HS-27A (cell line): Measurements from ENCODE around the gene PLIN3.
"Not testable (repeated sequence)": the region's sequence is repeated elsewhere in the genome, so short reads cannot be mapped to it uniquely, and the experiment has no call there.

Source experiments
- DNase-seq: peaks from one replicate; pipeline ENCODE4 v3.0.0-alpha.2; 2012; ENCODE audit warnings: low read depth, missing footprints

Gene PLIN3

DNA sequence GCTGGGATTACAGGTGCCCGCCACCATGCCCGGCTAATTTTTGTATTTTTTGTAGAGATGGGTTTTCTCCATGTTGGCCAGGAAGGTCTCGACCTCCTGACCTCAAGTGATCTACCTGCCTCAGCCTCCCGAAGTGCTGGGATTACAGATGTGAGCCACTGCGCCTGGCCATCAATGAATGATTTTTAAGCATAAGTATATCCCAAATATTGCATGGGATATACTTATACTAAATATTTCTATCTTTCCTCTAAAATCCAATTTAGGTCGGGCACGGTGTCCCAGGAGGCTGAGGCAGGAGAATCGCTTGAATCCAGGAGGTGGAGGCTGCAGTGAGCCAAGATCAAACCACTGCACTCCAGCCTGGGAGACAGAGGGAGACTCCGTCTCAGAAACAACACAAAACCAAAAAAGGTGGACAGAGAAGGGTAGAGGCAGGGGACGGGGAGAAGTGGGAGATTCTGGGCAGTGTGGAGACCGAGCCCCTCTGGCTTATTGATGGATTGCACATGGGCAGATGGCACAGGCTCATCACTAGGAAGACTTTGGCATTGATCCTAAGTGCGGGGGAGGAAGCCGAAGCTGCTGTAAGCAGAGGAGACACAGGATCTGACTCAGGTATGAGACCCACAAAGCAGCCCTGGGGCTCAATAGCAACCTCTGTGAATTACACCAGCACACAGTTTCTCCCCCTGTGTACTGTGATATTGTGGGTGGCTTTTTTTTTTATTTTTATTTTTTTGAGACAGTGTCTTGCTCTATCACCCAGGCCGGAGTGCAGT is 21.8 kb upstream of the PLIN3 start:
- no peak for DNase-seq

- not testable (repeated sequence) for DNase-seq
These were observed 20.3 kb upstream of the PLIN3 start for GRCh38 chr19:4887803-4888202.

GRCh38 chr19:4884993-4885392 is 17.5 kb upstream of the PLIN3 start:
- DNase-seq = not testable (repeated sequence)

DNA sequence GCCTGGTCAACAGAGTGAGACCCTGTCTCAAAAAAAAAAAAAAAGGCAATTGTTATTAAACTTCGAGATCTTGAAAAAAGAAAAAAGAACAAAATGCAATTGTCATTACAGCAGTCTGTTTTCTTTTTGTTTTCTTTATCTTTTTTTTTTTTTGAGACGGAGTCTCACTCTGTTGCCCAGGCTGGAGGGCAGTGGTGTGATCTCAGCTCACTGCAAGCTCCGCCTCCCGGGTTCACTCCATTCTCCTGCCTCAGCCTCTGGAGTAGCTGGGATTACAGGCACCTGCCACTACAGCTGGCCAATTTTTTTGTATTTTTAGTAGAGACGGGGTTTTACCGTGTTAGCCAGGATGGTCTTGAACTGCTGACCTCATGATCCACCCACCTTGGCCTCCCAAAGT is 15.4 kb upstream of the PLIN3 start:
- not testable (repeated sequence) for DNase-seq

- DNase-seq = no peak
These were observed 11.6 kb upstream of the PLIN3 start for GRCh38 chr19:4879041-4879440.

GRCh38 chr19:4878491-4878968 is 11.1 kb upstream of the PLIN3 start:
- no peak for DNase-seq

DNA sequence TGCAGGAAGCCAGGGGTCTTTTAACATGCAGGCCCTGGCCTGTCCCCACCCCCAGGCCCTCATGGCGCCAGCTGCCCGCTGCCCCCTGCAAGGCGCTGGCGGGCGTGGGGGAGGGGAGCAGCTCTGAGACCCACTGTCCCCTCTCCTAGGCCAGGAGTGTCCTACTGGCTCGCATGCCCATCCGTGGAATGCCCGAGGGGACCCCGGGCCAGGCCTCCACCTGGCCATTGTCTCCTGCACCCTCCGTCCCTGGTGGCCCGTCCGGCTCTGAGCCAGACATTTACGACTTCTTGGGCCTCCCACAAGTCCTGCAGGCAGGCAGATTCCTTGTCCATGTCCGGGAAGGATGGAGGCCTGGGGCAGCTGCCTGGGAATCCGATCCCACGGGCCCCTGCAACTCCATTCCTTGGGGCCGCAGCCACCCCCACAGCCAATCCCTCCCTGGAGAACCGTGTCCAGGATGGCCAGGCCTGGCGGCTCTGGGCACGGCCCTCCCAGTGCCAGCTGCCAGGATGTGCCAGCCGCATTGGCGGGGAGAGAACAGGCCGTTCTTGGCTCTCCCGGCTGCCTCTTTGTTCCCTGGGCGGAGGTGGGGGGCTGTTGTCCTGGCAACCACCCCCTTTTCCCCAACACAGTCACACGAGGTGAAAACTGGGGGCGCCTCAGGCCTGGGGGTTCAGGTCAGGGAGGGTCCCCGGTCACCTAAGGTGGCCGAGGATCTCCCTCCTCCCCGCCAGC is 10.5 kb upstream of the PLIN3 start:
- no peak for DNase-seq

GRCh38 chr19:4873930-4874329 is 6.5 kb upstream of the PLIN3 start:
- DNase-seq = no peak

DNA sequence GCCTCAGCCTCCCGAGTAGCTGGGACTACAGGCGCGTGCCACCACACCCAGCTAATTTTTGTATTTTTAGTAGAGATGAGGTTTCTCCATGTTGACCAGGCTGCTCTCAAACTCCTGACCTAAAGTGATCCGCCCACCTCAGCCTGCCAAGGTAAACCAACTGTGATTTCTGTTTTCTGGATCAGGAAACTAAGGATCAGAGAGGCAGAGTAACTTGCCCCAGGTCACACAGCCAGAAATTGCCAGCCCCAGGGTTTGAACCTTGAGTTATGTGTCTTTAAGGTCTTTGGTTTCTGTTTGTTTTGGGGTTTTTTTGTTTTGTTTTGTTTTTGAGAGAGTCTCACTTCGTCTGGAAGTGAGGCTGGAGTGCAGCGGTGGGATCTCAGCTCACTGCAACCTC is 4.2 kb upstream of the PLIN3 start:
- no peak for DNase-seq

DNA sequence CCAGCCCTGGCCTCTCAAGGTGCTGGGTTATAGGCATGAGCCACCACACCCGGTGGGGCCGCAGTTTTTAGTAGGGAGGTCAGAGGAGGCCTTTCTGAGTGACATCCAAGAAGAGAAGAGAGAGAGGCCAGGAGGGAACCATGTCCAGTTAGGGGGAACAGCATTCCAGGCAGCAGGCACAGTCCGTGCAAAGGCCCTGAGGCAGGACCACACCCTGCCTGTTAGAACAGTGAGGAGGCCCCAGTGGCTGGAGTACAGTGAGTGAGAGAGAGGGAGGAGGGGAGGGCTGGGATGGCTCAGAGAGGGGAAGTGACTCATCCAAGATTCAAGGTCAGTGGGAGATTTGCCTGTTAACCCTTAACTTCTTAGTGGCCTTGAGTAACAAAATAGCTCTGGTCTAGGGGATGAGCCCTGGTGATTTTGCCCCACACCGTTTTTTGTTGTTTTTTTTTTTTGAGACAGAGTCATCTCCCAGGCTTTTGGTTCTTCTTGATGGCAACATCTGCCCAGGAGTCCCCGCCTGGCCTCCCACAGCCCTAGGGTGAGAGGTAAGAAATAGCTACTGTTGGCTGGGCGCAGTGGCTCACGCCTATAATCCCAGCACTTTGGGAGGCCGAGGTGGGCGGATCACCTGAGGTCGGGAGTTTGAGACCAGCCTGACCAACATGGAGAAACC is 2.7 kb upstream of the PLIN3 start:
- DNase-seq = peak; percentile 77

DNA sequence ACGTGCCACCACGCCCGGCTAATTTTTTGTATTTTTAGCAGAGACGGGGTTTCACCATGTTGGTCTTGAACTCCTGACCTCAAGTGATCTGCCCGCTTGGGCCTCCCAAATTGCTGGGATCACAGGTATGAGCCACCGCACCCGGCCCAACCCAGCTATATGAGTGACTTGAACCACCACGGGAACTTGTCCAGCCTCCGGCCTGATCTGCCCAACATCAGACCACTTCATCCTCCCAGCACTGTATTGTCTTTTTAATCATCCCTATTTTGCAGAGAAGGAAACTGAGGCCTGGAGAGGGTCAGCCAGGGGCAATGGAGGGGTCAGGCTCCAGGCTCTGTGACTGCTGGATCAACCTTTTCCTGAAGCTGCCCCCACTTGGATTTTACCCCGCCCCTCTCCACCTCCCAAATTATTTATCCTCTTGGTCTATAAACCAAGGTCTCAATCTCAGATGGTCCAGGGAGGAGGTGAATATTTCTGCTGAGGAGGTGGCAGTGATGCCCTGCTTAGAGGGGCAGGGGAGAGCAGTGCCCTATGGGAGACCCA is 893 bp upstream of the PLIN3 start:
- no peak for DNase-seq

DNA sequence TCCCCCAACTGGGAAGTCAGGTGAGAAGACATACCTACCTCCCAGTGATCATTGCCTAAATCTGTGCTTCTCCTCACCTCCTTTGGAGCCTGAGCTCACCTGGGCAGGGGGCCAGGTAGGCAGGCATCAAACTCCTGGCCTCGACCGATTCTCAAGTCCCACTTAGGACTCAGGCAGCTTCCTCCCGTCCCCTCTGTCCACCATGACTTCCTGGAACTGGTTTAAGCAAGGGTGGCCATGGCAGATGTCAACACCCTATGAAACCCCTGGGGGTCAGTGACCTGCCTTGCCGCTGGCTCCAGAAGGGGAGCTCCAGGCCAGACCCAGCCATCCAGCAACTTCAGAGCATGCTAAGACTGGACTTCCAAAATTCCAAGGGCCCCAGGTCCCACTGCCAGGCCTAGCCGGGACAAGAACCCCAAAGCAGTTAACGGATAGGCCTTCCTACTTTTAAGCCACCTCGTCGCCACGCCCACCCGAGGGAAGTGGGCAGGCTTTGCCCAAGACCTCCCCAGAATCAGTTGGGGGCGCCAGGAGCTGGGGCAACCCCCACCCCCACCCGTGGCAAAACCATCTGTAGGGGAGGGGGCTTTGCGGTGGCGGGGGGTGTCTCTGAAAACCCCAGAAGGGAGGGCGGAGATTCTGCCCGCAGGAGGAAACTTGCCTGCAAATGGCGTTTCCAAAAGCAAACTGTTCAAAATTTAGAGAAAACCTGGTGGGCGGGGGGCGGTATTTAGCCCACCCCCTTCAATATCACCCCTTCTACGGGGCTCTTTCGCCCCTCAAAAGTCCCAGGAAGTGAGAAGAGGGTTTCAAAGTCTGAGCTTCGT is 657 bp downstream of the PLIN3 start:
- no peak for DNase-seq

- DNase-seq = no peak
These were observed 6.3 kb downstream of the PLIN3 start for GRCh38 chr19:4861147-4861546.

- DNase-seq = no peak
These were observed 7.8 kb downstream of the PLIN3 start for GRCh38 chr19:4859697-4860096.

- DNase-seq = not testable (repeated sequence)
These were observed 11.0 kb downstream of the PLIN3 start for GRCh38 chr19:4856468-4856867.

DNA sequence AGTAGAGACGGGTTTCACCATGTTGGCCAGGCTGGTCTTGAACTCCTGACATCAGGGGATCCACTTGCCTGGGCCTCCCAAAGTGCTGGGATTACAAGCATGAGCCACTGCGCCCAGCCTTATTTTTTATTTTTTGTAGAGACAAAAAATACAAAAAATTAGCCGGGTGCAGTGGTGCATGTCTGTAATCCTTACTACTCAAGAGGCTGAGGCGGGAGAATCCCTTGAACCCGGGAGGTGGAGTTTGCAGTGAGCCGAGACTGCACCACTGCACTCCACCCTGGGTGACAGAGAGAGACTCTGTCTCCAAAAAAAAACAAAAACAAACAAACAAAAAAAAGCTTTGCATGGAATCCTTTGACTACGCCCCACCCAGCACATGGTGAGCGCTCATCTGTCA is 14.0 kb downstream of the PLIN3 start:
- DNase-seq = not testable (repeated sequence)

GRCh38 chr19:4852484-4852883 is 15.0 kb downstream of the PLIN3 start:
- no peak for DNase-seq

DNA sequence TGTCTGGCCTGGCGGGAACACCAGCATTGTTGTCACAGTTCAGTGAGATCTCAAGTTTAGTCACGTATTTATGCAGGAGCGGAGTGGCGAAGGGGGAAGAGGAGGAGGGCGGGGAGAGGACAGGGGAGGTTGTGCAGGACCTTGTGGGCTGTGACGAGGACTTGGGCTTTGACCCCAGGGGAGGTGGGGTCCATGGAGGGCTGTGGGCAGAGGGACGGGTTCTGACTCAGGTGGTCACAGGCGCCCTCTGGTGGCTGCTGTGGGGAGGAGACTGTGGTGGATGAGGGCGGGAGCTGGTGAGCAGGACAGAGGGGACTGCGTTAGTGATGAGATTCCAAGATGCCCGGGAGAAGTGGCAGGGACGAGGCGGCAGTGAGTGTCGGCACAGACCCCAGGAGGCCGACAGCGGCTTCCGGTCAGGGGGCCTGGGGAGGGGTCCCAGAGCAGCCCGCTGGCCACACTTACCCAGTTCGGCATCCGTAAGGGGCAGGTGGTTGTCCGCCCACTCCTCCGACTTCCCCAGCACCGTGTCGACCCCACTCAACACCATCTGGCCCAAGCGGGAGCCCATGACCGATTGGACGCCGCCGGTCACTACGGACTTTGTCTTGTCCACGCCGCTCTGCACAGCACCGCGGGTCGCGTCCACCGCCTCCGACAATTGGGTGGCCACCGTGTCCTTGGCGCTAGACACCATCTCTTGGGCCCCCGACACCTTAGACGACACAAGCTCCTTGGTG is 15.7 kb downstream of the PLIN3 start:
- no peak for DNase-seq

DNA sequence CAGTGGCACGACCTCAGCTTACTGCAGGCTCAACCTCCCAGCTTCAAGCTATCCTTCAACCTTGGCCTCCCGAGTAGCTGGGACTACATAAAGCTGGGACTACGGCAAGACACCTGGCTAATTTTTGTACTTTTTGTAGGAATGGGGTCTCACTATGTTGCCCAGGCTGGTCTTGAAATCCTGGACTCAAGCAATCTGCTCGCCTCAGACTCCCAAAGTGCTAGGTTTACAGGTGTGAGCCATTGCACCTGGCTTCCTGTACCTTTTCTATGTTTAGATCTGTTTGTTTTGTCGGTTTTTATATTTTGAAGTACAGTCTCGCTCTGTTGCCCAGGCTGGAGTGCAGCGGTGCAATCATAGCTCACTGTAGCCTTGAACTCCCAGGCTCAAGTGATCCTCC is 18.4 kb downstream of the PLIN3 start:
- no peak for DNase-seq

GRCh38 chr19:4847190-4847973 is 20.1 kb downstream of the PLIN3 start:
- no peak for DNase-seq
